ENCODE measurements around the gene POU2F3. TPM values are rescaled to one million over a fixed set of nuclear protein-coding genes. Genes with fewer than 3 reads are reported as not detected.

Gene POU2F3
- total and polyA plus RNA-seq, 2 of the 4 experiments (the other 2 are of a cell fraction), result under 0.01 to 0.09 TPM

DNA sequence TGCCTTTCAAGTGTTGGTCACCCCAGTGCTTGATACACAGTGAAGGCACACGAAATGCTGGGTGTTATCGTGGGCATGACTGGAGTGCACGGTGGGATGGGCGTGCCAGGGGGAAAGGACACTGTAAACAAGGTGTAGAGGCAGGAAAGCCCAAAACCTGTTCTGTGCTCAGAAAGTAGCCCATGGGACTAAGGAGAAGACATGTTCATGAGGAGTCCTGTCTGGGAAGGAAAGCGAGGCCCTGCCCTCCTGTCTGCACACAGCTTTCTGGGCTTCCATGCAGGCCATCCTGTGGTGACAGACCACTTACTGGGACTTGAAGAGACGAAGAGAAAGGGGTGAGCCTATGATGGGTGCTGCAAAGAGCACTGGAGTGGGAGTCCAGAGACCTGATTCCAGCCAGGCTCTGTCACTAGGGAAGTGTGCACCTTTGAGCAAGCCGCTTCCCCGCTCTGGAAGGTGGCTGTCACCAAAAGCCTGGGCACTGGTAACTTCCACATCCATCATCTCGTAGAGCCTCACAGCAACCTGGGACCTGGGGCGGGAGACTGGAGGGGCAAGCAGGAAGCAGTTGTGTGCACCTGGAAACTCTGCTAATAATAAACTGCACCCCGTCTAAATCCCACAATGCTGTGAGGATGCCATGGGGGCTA lies 846 bp upstream of the POU2F3 start:
- dilution Hi-C loops (cut with HindIII; ENCODE audit: low sequenced_read_pairs, unreplicated experiment), result no loop called here
- intact Hi-C loops (cut with micrococcal nuclease), result no loop called here

More for the DNA sequence above, 846 bp upstream of the POU2F3 start:
- Histone ChIP-seq H3K27ac (ENCODE audit: insufficient read depth, low read length) (no peak overlapping the region), H3K14ac (replicated peaks; ENCODE audit: low read depth, low read length) (no peak overlapping the region), H2AK5ac (ENCODE audit: low read depth, low read length) (no peak overlapping the region), H3K4me1 (ENCODE audit: control insufficient read depth, insufficient read depth, low read length) (no peaks in the 10 kb centered on the region), H4K8ac (ENCODE audit: low read depth in 2 of 2, low read length in 2 of 2) (no peak overlapping the region), H3K9me3 (ENCODE audit: control insufficient read depth, insufficient read depth, low read length) (no peaks in the 10 kb centered on the region), H3K4me2 (ENCODE audit: low read depth, low read length) (no peak overlapping the region), H3K4ac (ENCODE audit: low read depth, low read length) (no peak overlapping the region), H3K79me1 (ENCODE audit: low read depth in 1 of 2, low read length in 2 of 2) (no peaks in the 10 kb centered on the region), H2BK5ac (ENCODE audit: low read depth, low read length, poor library complexity, severe bottlenecking) (no peak overlapping the region), H3K23ac (ENCODE audit: low read depth, low read length) (no peak overlapping the region), H3K27me3 (ENCODE audit: control insufficient read depth, insufficient read depth, low read length) (peaks cover 78% of the 10 kb centered on the region), H2BK20ac (ENCODE audit: low read depth, low read length) (no peak overlapping the region), H4K20me1 (ENCODE audit: insufficient read depth, low read length) (no peaks in the 10 kb centered on the region), H3K4me3 (ENCODE audit: insufficient read depth, low read depth, low read length) (no peak overlapping the region), H4K5ac (ENCODE audit: low read depth, low read length) (no peak overlapping the region), H2BK120ac (ENCODE audit: low read depth, low read length) (no peak overlapping the region), H4K91ac (ENCODE audit: insufficient read depth, low read depth, low read length) (no peak overlapping the region), H3K56ac (ENCODE audit: extremely low read depth, insufficient read depth, low read length) (no peak overlapping the region), H2AK9ac (replicated peaks; ENCODE audit: low read depth, low read length, poor library complexity) (no peak overlapping the region), H3K18ac (ENCODE audit: low read depth, low read length) (no peak overlapping the region), H3K9me1 (ENCODE audit: insufficient read depth, low read length) (no peaks in the 10 kb centered on the region), H3K36me3 (ENCODE audit: control insufficient read depth, insufficient read depth, low read length) (no peaks in the 10 kb centered on the region), H3K9ac (ENCODE audit: low read depth, low read length) (no peak overlapping the region), H2AFZ (replicated peaks; ENCODE audit: low read length, poor library complexity) (no peak overlapping the region), H2BK15ac (ENCODE audit: low read depth, low read length) (no peak overlapping the region)
- CTCF ChIA-PET, result no interaction called here
- no TSS peak for BruUV-seq (replicated peaks)
- ATAC-seq (ENCODE audit: low read depth) (no peak), DNase-seq (no peak)
- no peak for TF ChIP-seq MAFK (IDR thresholded peaks at IDR 0.05; ENCODE audit: low read depth, low read length)
- TF ChIP-seq, protein P1, sequence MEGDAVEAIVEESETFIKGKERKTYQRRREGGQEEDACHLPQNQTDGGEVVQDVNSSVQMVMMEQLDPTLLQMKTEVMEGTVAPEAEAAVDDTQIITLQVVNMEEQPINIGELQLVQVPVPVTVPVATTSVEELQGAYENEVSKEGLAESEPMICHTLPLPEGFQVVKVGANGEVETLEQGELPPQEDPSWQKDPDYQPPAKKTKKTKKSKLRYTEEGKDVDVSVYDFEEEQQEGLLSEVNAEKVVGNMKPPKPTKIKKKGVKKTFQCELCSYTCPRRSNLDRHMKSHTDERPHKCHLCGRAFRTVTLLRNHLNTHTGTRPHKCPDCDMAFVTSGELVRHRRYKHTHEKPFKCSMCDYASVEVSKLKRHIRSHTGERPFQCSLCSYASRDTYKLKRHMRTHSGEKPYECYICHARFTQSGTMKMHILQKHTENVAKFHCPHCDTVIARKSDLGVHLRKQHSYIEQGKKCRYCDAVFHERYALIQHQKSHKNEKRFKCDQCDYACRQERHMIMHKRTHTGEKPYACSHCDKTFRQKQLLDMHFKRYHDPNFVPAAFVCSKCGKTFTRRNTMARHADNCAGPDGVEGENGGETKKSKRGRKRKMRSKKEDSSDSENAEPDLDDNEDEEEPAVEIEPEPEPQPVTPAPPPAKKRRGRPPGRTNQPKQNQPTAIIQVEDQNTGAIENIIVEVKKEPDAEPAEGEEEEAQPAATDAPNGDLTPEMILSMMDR (conservative IDR thresholded peaks at IDR 0.05; ENCODE audit: low read depth, low read length), result no peak
- no peak for TF ChIP-seq BHLHE40 (IDR thresholded peaks at IDR 0.05; ENCODE audit: low read depth, low read length)
- no peak for TF ChIP-seq SMC3 (IDR thresholded peaks at IDR 0.05; ENCODE audit: low read depth, low read length)
- no peak for TF ChIP-seq RAD21 (IDR thresholded peaks at IDR 0.05; ENCODE audit: low read length)
- TF ChIP-seq, protein P2, sequence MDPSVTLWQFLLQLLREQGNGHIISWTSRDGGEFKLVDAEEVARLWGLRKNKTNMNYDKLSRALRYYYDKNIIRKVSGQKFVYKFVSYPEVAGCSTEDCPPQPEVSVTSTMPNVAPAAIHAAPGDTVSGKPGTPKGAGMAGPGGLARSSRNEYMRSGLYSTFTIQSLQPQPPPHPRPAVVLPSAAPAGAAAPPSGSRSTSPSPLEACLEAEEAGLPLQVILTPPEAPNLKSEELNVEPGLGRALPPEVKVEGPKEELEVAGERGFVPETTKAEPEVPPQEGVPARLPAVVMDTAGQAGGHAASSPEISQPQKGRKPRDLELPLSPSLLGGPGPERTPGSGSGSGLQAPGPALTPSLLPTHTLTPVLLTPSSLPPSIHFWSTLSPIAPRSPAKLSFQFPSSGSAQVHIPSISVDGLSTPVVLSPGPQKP (IDR thresholded peaks at IDR 0.05; ENCODE audit: borderline replicate concordance, low read depth, low read length), result no peak
- TF ChIP-seq, protein P3, sequence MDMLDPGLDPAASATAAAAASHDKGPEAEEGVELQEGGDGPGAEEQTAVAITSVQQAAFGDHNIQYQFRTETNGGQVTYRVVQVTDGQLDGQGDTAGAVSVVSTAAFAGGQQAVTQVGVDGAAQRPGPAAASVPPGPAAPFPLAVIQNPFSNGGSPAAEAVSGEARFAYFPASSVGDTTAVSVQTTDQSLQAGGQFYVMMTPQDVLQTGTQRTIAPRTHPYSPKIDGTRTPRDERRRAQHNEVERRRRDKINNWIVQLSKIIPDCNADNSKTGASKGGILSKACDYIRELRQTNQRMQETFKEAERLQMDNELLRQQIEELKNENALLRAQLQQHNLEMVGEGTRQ (IDR thresholded peaks at IDR 0.05; ENCODE audit: low read depth, low read length), result no peak
- TF ChIP-seq POLR2A (IDR thresholded peaks at IDR 0.05; ENCODE audit: low read depth, low read length), result no peak
- TF ChIP-seq FOS (IDR thresholded peaks at IDR 0.05; ENCODE audit: low read depth, low read length), result no peak
- no peak for TF ChIP-seq RFX5 (IDR thresholded peaks at IDR 0.05; ENCODE audit: low read depth, low read length)
- no peak for TF ChIP-seq MAZ (IDR thresholded peaks at IDR 0.05; ENCODE audit: borderline replicate concordance, low read depth, low read length)
- TF ChIP-seq CEBPB (IDR thresholded peaks at IDR 0.05; ENCODE audit: low read depth, low read length), result no peak
- in situ Hi-C loops (cut with MboI; ENCODE audit: low sequenced_read_pairs), result no loop called here
- WGBS, 2 experiments (ENCODE audit: extremely low coverage in 2 of 2, insufficient read length in 1 of 2), result 77% methylated on average over 5 of the region's 11 CpGs; no CpG with 5 or more reads in 1 of the 2 experiments
- POLR2A ChIA-PET (ENCODE audit: unreplicated experiment), result no interaction called here
